ENCODE data around the gene NRG3.

NRG3 gene

DNA sequence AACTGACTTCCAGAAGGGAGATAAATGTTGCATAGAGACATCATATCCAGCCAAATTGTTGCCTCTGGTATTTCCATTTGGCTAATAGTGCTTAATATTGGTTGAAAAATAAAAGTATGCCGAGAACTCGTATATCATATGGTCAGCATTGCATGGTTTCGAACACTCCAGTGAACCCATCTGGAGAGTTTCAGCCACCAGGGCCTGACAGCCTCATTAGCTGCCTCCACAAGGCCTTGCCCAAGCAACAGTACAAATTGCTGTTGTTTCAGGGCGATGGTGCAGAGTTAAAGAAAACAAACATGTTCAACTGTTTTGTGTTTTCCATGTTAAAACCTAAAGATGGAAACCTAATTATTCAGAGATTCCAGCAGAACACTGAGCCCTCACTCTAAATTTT lies 28.5 kb downstream of the NRG3 start:
- H3K4me3 Mint-ChIP-seq, result no peak overlapping the region
- no peaks in the 10 kb centered on the region for H3K27me3 Mint-ChIP-seq
- H3K9me3 Mint-ChIP-seq, result no peaks in the 10 kb centered on the region
- no peaks in the 10 kb centered on the region for H3K36me3 Mint-ChIP-seq
- H3K27ac Mint-ChIP-seq, result no peak overlapping the region
- ATAC-seq (replicated peaks) (no peak), DNase-seq (no peak)
- no peaks in the 10 kb centered on the region for H3K4me1 Mint-ChIP-seq

- no peak for ATAC-seq (replicated peaks)
- Mint-ChIP-seq H3K4me1 (no peaks in the 10 kb centered on the region), H3K9me3 (peaks cover 0 to 6% of the 10 kb centered on the region in 2 donors)
These were observed 30.2 kb downstream of the NRG3 start for GRCh38 chr10:81905161-81905560.

DNA sequence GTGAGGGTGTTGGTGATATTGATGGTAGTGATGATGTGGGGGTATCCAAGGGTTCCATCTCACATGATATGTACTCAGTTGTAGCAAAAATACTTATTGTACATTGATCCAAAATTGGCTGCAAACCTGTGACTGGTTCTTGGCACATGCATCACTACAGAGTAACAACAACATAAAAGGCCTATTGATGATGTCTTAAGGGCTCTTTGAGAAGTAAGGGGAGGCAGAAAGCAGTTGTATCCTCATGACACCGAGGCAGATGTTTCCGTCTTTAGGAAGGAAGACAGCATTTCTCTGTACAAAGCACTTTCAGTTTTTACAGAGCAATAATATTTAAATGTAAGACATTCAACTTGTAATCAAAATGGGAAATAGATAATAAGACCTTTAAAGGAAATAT lies 34.5 kb downstream of the NRG3 start:
- H3K9me3 Mint-ChIP-seq, result peaks cover 0 to 6% of the 10 kb centered on the region in 2 donors
- DNase-seq (no peak), ATAC-seq (replicated peaks) (no peak)
- H3K27me3 Mint-ChIP-seq, result no peaks in the 10 kb centered on the region
- H3K4me3 Mint-ChIP-seq, result no peak overlapping the region
- no peak overlapping the region for H3K27ac Mint-ChIP-seq
- H3K36me3 Mint-ChIP-seq, result no peaks in the 10 kb centered on the region
- H3K4me1 Mint-ChIP-seq, result no peaks in the 10 kb centered on the region

More at GRCh38 chr10:81905161-81905560, 30.2 kb downstream of the NRG3 start:
- H3K4me3 Mint-ChIP-seq, result no peak overlapping the region
- no peaks in the 10 kb centered on the region for H3K27me3 Mint-ChIP-seq
- H3K27ac Mint-ChIP-seq, result no peak overlapping the region
- no peaks in the 10 kb centered on the region for H3K36me3 Mint-ChIP-seq
- no peak for DNase-seq

- no peak overlapping the region for H3K4me3 Mint-ChIP-seq
- H3K36me3 Mint-ChIP-seq, result no peaks in the 10 kb centered on the region
- H3K4me1 Mint-ChIP-seq, result no peaks in the 10 kb centered on the region
- H3K27ac Mint-ChIP-seq, result no peak overlapping the region
- ATAC-seq (replicated peaks) (no peak), DNase-seq (no peak)
- H3K27me3 Mint-ChIP-seq, result no peaks in the 10 kb centered on the region
- H3K9me3 Mint-ChIP-seq, result peaks cover 0 to 8% of the 10 kb centered on the region in 2 donors
These were observed 36.3 kb downstream of the NRG3 start for GRCh38 chr10:81911328-81911727.

- no peak overlapping the region for H3K4me3 Mint-ChIP-seq
- peaks cover 0 to 4% of the 10 kb centered on the region in 2 donors for H3K9me3 Mint-ChIP-seq
- H3K27me3 Mint-ChIP-seq, result no peaks in the 10 kb centered on the region
- H3K27ac Mint-ChIP-seq, result no peak overlapping the region
- H3K36me3 Mint-ChIP-seq, result no peaks in the 10 kb centered on the region
- no peaks in the 10 kb centered on the region for H3K4me1 Mint-ChIP-seq
- DNase-seq (no peak), ATAC-seq (replicated peaks) (no peak)
These were observed 39.9 kb downstream of the NRG3 start for GRCh38 chr10:81914736-81915503.

GRCh38 chr10:81915504-81915897 lies 40.5 kb downstream of the NRG3 start:
- Mint-ChIP-seq H3K27ac (no peak overlapping the region), H3K4me1 (no peaks in the 10 kb centered on the region), H3K36me3 (no peaks in the 10 kb centered on the region), H3K9me3 (peaks cover 0 to 4% of the 10 kb centered on the region in 2 donors), H3K27me3 (no peaks in the 10 kb centered on the region), H3K4me3 (no peak overlapping the region)
- DNase-seq (no peak), ATAC-seq (replicated peaks) (no peak)

GRCh38 chr10:81917666-81918065 lies 42.7 kb downstream of the NRG3 start:
- Mint-ChIP-seq H3K36me3 (no peaks in the 10 kb centered on the region), H3K27me3 (no peaks in the 10 kb centered on the region), H3K9me3 (peaks cover 0 to 4% of the 10 kb centered on the region in 2 donors), H3K4me3 (no peak overlapping the region), H3K27ac (no peak overlapping the region), H3K4me1 (no peaks in the 10 kb centered on the region)
- ATAC-seq (replicated peaks) (no peak), DNase-seq (no peak)

GRCh38 chr10:81918766-81919165 lies 43.8 kb downstream of the NRG3 start:
- Mint-ChIP-seq H3K27ac (no peak overlapping the region), H3K9me3 (peaks cover 0 to 4% of the 10 kb centered on the region in 2 donors), H3K27me3 (no peaks in the 10 kb centered on the region), H3K36me3 (no peaks in the 10 kb centered on the region), H3K4me1 (no peaks in the 10 kb centered on the region), H3K4me3 (no peak overlapping the region)
- DNase-seq, result no peak
- ATAC-seq (replicated peaks), result no peak

- ATAC-seq (replicated peaks), result no peak
- Mint-ChIP-seq H3K27me3 (no peaks in the 10 kb centered on the region), H3K36me3 (no peaks in the 10 kb centered on the region), H3K27ac (no peak overlapping the region), H3K9me3 (peaks cover 0 to 4% of the 10 kb centered on the region in 2 donors), H3K4me1 (no peaks in the 10 kb centered on the region), H3K4me3 (no peak overlapping the region)
- no peak for DNase-seq
These were observed 45.3 kb downstream of the NRG3 start for GRCh38 chr10:81920213-81920829.

GRCh38 chr10:81928119-81928518 lies 53.1 kb downstream of the NRG3 start:
- H3K36me3 Mint-ChIP-seq, result no peaks in the 10 kb centered on the region
- H3K4me3 Mint-ChIP-seq, result no peak overlapping the region
- no peak for ATAC-seq (replicated peaks)
- no peaks in the 10 kb centered on the region for H3K27me3 Mint-ChIP-seq
- H3K9me3 Mint-ChIP-seq, result peaks cover 0 to 4% of the 10 kb centered on the region in 2 donors
- no peak overlapping the region for H3K27ac Mint-ChIP-seq
- H3K4me1 Mint-ChIP-seq, result no peaks in the 10 kb centered on the region
- DNase-seq, result no peak

GRCh38 chr10:81943583-81943982 lies 68.6 kb downstream of the NRG3 start:
- H3K4me3 Mint-ChIP-seq, result no peak overlapping the region
- H3K27me3 Mint-ChIP-seq, result no peaks in the 10 kb centered on the region
- H3K36me3 Mint-ChIP-seq, result no peaks in the 10 kb centered on the region
- H3K9me3 Mint-ChIP-seq, result peaks cover 0 to 2% of the 10 kb centered on the region in 2 donors
- no peaks in the 10 kb centered on the region for H3K4me1 Mint-ChIP-seq
- DNase-seq, result no peak
- no peak overlapping the region for H3K27ac Mint-ChIP-seq
- no peak for ATAC-seq (replicated peaks)

DNA sequence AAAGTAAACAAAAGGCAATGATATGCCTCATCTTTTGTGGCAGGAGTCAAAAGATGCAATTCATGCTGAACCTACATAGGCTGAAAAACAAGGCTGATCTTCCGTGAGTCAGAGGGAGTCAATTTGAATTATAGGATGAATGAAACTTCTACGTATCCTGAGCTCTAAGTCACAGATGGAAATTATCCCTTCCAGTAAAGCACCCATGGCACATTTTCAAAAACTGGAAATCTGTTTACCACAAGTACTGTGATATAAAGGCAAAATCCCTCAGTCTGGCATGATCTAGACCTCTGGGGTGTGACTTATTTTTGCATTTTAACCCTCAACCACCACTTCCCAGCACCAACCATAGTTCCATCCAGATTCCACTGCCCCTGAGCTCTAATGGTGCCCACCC lies 69.6 kb downstream of the NRG3 start:
- no peak overlapping the region for H3K4me3 Mint-ChIP-seq
- DNase-seq (no peak), ATAC-seq (replicated peaks) (no peak)
- no peak overlapping the region for H3K27ac Mint-ChIP-seq
- no peaks in the 10 kb centered on the region for H3K36me3 Mint-ChIP-seq
- no peaks in the 10 kb centered on the region for H3K4me1 Mint-ChIP-seq
- H3K9me3 Mint-ChIP-seq, result peaks cover 0 to 2% of the 10 kb centered on the region in 2 donors
- H3K27me3 Mint-ChIP-seq, result no peaks in the 10 kb centered on the region

GRCh38 chr10:81949283-81949682 lies 74.3 kb downstream of the NRG3 start:
- H3K36me3 Mint-ChIP-seq, result no peaks in the 10 kb centered on the region
- H3K27ac Mint-ChIP-seq, result no peak overlapping the region
- ATAC-seq (replicated peaks), result no peak
- DNase-seq, result no peak
- no peaks in the 10 kb centered on the region for H3K4me1 Mint-ChIP-seq
- peaks cover 0 to 3% of the 10 kb centered on the region in 2 donors for H3K9me3 Mint-ChIP-seq
- no peak overlapping the region for H3K4me3 Mint-ChIP-seq
- no peaks in the 10 kb centered on the region for H3K27me3 Mint-ChIP-seq

DNA sequence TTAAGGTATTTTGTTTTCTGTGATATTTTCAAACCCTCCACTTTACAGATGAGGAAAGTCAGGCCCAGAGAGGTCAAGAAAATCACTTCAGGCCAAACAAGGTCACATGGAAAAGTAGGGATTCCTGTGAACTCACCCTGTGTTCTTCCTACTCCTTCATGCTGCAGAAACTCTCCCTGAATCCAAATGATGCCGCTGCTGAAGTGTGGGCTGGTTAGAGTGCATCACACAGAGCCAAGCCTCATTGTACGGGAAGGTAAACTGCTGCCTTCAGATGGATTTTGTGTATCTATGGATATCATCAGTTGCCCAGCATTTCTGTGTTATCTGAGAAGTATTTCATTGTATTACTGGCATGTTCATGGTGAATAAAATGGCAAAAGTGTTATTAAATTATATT lies 75.4 kb downstream of the NRG3 start:
- Mint-ChIP-seq H3K4me3 (no peak overlapping the region), H3K4me1 (no peaks in the 10 kb centered on the region), H3K27ac (no peak overlapping the region), H3K27me3 (no peaks in the 10 kb centered on the region), H3K9me3 (peaks cover 0 to 3% of the 10 kb centered on the region in 2 donors), H3K36me3 (no peaks in the 10 kb centered on the region)
- DNase-seq (no peak), ATAC-seq (replicated peaks) (no peak)

DNA sequence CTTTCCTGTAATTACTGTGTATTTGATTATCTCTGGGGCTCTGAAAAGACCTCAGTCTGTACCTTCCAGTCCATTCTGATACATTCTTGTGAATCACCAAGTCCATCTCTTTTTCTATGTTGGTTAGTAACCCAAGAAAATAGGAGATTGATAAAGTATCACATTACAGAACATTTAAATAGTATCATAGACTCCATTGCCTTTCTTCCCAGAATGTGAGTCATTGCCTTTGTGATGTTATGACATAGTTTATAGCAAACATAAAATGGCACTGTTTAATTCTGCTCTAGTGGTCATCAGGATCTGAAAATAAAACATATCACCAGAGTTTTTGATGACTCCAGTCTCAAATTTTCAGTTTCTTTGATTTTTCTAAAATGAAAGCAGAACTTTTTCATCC lies 78.4 kb downstream of the NRG3 start:
- Mint-ChIP-seq H3K9me3 (peaks cover 0 to 4% of the 10 kb centered on the region in 2 donors), H3K27me3 (no peaks in the 10 kb centered on the region), H3K36me3 (no peaks in the 10 kb centered on the region), H3K27ac (no peak overlapping the region), H3K4me3 (no peak overlapping the region), H3K4me1 (no peaks in the 10 kb centered on the region)
- ATAC-seq (replicated peaks), result no peak
- DNase-seq, result no peak
